IgD-negative memory B cell (primary cell): Measurements from ENCODE around the gene ATPAF1. TPM values are rescaled to one million over a fixed set of nuclear protein-coding genes. Genes with fewer than 3 reads are reported as not detected.

Experiments used
- H3K27ac Mint-ChIP-seq, 3 donors: one replicate each; pipeline ENCODE4 v1.8.0; 2020 to 2022; ENCODE audit warnings: mild to moderate bottlenecking in 3 of 3, mixed read lengths in 3 of 3, moderate library complexity in 1 of 3
- H3K27me3 Mint-ChIP-seq: one replicate; pipeline ENCODE4 v1.8.0; 2021; ENCODE audit warnings: mixed read lengths
- H3K36me3 Mint-ChIP-seq: one replicate; pipeline ENCODE4 v1.8.0; 2020; ENCODE audit warnings: mild to moderate bottlenecking, mixed read lengths
- H3K4me1 Mint-ChIP-seq, 3 donors: one replicate each; pipeline ENCODE4 v1.8.0; 2020 to 2022; ENCODE audit warnings: mixed read lengths in 3 of 3, mild to moderate bottlenecking in 1 of 3
- H3K4me3 Mint-ChIP-seq, 4 donors: one replicate each; pipeline ENCODE4 v1.8.0; 2020 to 2022; ENCODE audit warnings: mild to moderate bottlenecking in 4 of 4, mixed read lengths in 4 of 4, moderate library complexity in 3 of 4
- H3K9me3 Mint-ChIP-seq, 3 donors: one replicate each; pipeline ENCODE4 v1.8.0; 2020 to 2021; ENCODE audit warnings: mixed read lengths in 3 of 3, mild to moderate bottlenecking in 1 of 3
- polyA plus RNA-seq: library from polyadenylated mRNA; unstranded; fragments of 300-500 nt; fragmentation: Illumina TruSeq; gene quantifications from one replicate; pipeline ENCODE4 v1.2.3, GENCODE V29; 2021

Gene ATPAF1
- polyA plus RNA-seq, 1 donor from 2014 or later = 55.1 TPM

DNA sequence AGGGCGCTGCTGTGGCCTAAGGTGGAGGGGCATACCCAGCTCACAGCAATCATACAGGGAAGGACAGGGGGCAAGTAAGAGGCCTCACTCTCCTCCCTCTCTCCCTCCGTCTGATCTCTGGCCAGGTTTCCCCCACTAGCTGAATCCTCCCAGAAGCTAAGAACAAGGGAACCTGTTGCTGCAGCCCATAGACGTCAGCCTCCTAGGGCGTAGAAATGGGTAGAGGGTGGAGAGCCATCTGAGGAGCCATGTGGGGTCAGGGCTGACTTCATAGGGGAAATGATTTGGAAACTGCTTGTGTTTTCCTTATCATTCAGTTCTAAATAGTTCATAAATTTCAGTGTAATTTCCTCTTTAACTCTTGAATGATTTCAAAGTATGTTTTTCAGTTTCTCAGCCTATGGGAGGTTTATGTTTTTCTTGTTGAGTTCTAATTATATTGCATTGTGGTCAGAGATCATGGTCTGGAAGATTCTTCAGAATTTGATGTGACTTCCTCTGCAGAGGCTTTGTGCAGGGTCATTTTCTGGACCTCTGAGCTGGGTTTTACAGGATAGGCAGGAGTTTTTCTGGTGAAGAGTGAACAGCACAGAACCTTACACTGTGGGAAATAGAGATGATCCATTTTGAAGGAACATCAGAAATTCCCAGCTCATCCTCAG lies 49.3 kb downstream of the ATPAF1 start:
- H3K4me3 Mint-ChIP-seq = peak overlapping the region in 1 of 4 donors; percentile 89
- no peak overlapping the region for H3K27ac Mint-ChIP-seq

GRCh38 chr1:46617833-46618232 lies 50.3 kb downstream of the ATPAF1 start:
- Mint-ChIP-seq H3K9me3 (no peaks in the 10 kb centered on the region), H3K27ac (peak overlapping the region in 1 of 3 donors; percentile 29), H3K27me3 (no peaks in the 10 kb centered on the region)

More for the DNA sequence above, 49.3 kb downstream of the ATPAF1 start:
- Mint-ChIP-seq H3K9me3 (no peaks in the 10 kb centered on the region), H3K36me3 (no peaks in the 10 kb centered on the region), H3K4me1 (peaks cover 9 to 25% (median 21%) of the 10 kb centered on the region in 3 donors), H3K27me3 (no peaks in the 10 kb centered on the region)

GRCh38 chr1:46617108-46617800 lies 50.9 kb downstream of the ATPAF1 start:
- Mint-ChIP-seq H3K4me3 (peak overlapping the region; percentile 89 to 97 (median 94)), H3K9me3 (no peaks in the 10 kb centered on the region), H3K27me3 (no peaks in the 10 kb centered on the region), H3K4me1 (peaks cover 9 to 30% (median 21%) of the 10 kb centered on the region in 3 donors), H3K27ac (peak overlapping the region; percentile 29 to 92 (median 80)), H3K36me3 (no peaks in the 10 kb centered on the region)

More at GRCh38 chr1:46617833-46618232, 50.3 kb downstream of the ATPAF1 start:
- H3K36me3 Mint-ChIP-seq = no peaks in the 10 kb centered on the region
- H3K4me3 Mint-ChIP-seq = peak overlapping the region; percentile 89 to 97 (median 94)
- H3K4me1 Mint-ChIP-seq = peaks cover 9 to 27% (median 19%) of the 10 kb centered on the region in 3 donors

DNA sequence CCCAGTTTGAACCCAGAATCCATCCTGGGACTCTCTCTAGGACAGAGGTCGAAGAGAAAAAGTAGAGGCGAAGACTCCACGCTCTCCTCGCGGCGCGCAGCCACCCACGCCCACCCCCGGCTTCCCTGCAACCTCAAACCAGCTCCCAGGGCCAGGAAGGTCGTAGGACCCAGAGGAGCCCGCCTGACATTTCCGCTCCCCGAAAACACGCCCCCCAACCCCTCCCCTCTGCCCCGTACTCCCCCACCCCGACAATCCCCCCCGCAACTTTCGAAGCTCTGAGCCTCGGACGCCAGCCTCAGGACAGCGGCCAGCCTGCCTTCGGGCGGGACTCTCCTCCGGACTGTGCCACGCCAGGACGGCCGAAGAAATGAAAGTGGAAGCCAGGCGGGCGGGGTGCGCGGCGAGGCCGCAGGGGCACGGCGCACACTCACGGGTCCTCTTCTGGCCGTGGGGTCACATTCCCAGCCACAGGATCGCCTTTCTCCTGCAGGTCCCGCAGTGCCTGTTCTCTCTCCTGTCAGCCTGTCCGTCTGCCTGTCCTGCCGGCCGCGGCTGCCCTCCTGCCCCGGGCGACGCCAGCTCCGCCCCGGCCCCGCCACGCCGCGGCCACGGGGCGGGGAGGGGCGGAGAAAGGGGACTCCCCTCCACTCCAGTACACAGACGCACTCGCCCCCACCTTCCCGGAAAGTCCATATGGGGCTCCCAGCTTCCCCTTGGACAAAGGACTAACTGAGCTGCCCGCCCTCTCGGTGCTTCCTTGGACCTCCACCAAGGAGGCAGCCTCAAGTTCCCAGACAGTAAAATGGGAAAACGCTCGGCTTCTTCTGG lies 51.7 kb downstream of the ATPAF1 start, which contains the start of gene MOB3C:
Gene MOB3C (minus strand): TSS at position 535 of the 831 bp plus-strand sequence. CDS start 3,490 bp downstream, outside the sequence.
- peaks cover 9 to 30% (median 21%) of the 10 kb centered on the region in 3 donors for H3K4me1 Mint-ChIP-seq
- H3K4me3 Mint-ChIP-seq = peak within 1 kb of the TSS; percentile 89 to 97 (median 94)
- H3K9me3 Mint-ChIP-seq = no peaks in the 10 kb centered on the region
- H3K27ac Mint-ChIP-seq = peak within 1 kb of the TSS; percentile 39 to 92 (median 80)
- H3K27me3 Mint-ChIP-seq = no peaks in the 10 kb centered on the region
- H3K36me3 Mint-ChIP-seq = no peaks in the 10 kb centered on the region

GRCh38 chr1:46615735-46616134 lies 52.4 kb downstream of the ATPAF1 start:
- peak overlapping the region; percentile 89 to 97 (median 94) for H3K4me3 Mint-ChIP-seq
- no peaks in the 10 kb centered on the region for H3K36me3 Mint-ChIP-seq
- peak overlapping the region; percentile 39 to 92 (median 67) for H3K27ac Mint-ChIP-seq
- H3K4me1 Mint-ChIP-seq = peaks cover 9 to 30% (median 24%) of the 10 kb centered on the region in 3 donors
- H3K27me3 Mint-ChIP-seq = no peaks in the 10 kb centered on the region
- H3K9me3 Mint-ChIP-seq = no peaks in the 10 kb centered on the region

DNA sequence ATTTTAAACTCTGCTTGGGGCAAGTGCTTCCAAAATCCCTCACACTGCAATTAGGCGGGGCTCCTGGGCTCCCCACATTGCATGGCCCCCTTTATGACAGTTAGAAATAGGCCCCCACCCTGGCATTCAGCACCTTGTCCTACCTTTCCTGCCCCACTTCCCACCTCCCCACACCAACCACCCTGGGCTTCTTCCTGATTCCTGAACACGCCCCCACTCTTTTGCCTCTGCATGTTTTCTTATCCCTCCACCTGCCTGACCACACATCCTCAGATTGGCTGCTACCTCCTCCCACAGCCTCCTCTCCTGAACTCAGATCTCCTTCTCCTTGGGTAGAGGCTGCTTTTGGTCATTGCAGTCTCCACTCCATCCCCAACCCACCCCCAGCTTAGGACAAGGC lies 53.1 kb downstream of the ATPAF1 start:
- peaks cover 9 to 30% (median 24%) of the 10 kb centered on the region in 3 donors for H3K4me1 Mint-ChIP-seq
- H3K36me3 Mint-ChIP-seq = no peaks in the 10 kb centered on the region
- peak overlapping the region; percentile 89 to 97 (median 94) for H3K4me3 Mint-ChIP-seq
- H3K9me3 Mint-ChIP-seq = no peaks in the 10 kb centered on the region
- peak overlapping the region in 1 of 3 donors; percentile 57 for H3K27ac Mint-ChIP-seq
- H3K27me3 Mint-ChIP-seq = no peaks in the 10 kb centered on the region

GRCh38 chr1:46614604-46614984 lies 53.6 kb downstream of the ATPAF1 start:
- Mint-ChIP-seq H3K27me3 (no peaks in the 10 kb centered on the region), H3K4me1 (peaks cover 9 to 33% (median 24%) of the 10 kb centered on the region in 3 donors), H3K27ac (peak overlapping the region in 1 of 3 donors; percentile 57), H3K9me3 (no peaks in the 10 kb centered on the region), H3K4me3 (peak overlapping the region in 3 of 4 donors; percentile 89 to 97 (median 95)), H3K36me3 (peaks cover under 1% of the 10 kb centered on the region)

- Mint-ChIP-seq H3K4me1 (peaks cover 9 to 31% (median 23%) of the 10 kb centered on the region in 3 donors), H3K27ac (peak overlapping the region in 1 of 3 donors; percentile 6), H3K36me3 (peaks cover 7% of the 10 kb centered on the region), H3K27me3 (no peaks in the 10 kb centered on the region), H3K4me3 (peak overlapping the region in 3 of 4 donors; percentile 68 to 89 (median 73)), H3K9me3 (no peaks in the 10 kb centered on the region)
Measured at GRCh38 chr1:46613661-46614603, 54.2 kb downstream of the ATPAF1 start.

DNA sequence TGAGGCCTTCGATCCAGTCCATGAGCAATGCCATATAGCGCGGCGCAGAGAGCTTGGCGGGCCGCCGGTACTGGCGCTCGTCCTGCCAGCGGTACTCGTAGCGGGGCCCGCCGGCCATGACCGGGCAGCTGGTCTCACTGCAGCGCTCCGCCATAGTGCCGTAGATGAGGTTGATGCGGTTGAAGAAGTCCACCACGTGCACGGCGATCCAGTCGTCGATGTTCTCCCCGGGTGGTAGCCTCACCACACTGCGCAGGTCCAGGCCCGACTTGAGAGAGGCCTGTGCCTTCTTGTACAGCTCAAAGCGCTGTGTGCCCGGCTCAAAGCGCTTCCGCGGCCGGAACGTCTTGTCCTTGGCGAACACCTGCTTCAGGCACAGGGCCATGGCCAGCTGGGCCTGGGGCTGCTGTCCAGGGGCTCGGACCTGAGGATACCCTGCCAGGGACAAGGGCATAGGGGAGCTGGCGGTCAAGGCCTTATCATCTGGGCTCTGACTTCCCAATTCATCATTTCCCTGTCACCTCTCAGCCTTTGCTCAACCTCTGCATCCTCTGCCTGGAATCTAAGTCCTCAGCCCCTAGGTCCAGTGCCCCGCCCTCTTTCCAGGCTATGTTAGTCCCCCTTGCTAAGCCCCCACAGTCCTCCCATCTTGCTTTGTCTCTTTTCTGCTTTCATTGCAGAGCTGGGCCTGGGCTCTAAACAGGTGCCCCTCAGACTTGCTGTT lies 55.1 kb downstream of the ATPAF1 start:
- H3K9me3 Mint-ChIP-seq = no peaks in the 10 kb centered on the region
- peak overlapping the region in 2 of 4 donors; percentile 5 to 23 for H3K4me3 Mint-ChIP-seq
- H3K27me3 Mint-ChIP-seq = no peaks in the 10 kb centered on the region
- H3K4me1 Mint-ChIP-seq = peaks cover 6 to 31% (median 22%) of the 10 kb centered on the region in 3 donors
- H3K36me3 Mint-ChIP-seq = peaks cover 9% of the 10 kb centered on the region
- H3K27ac Mint-ChIP-seq = peak overlapping the region in 1 of 3 donors; percentile 6

- Mint-ChIP-seq H3K27me3 (no peaks in the 10 kb centered on the region), H3K4me1 (peaks cover under 1 to 25% (median 14%) of the 10 kb centered on the region in 3 donors), H3K36me3 (peaks cover 9% of the 10 kb centered on the region), H3K27ac (no peak overlapping the region), H3K4me3 (peak overlapping the region in 1 of 4 donors; percentile 71), H3K9me3 (no peaks in the 10 kb centered on the region)
Measured at GRCh38 chr1:46611691-46612221, 56.4 kb downstream of the ATPAF1 start.

- Mint-ChIP-seq H3K4me1 (peaks cover 5 to 17% (median 15%) of the 10 kb centered on the region in 3 donors), H3K27ac (no peak overlapping the region), H3K36me3 (peaks cover 9% of the 10 kb centered on the region), H3K9me3 (no peaks in the 10 kb centered on the region), H3K27me3 (no peaks in the 10 kb centered on the region), H3K4me3 (peak overlapping the region in 1 of 4 donors; percentile 53)
Measured at GRCh38 chr1:46607345-46608130, 60.6 kb downstream of the ATPAF1 start.

DNA sequence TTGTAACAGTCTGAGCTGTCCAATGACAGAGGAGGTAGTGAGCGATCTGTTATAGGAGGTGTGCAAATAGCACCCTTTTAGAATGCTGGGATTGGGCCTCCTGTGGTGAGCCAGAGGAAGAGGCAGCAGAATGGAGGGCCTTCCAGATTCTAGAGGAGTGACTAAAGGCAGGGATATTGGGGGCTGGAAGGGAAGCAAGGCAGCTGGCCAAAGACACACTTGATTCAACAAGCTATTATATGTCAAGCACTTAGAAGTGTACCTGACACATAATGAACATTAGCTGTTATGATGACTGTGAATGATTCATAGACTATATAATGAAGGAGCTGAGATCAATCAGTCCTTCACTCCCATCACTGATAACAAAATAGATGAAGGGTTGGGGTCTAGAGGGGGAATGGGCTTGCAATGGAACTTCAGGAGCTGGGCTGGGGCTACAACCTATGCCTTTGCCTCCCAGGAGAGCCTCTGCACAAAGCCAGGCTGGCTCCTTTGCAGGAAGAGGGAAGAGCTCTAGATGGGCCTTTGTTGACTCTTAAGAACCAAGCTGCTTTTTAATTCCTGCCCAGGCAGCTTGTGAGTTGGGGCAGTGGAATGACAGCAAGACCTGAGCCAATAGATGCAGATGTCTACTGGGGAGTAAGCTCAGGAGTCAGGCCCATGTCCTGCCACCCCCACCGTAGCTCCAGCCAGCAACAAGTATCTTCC lies 61.8 kb downstream of the ATPAF1 start:
- Mint-ChIP-seq H3K4me3 (peak overlapping the region in 3 of 4 donors; percentile 17 to 66 (median 65)), H3K9me3 (no peaks in the 10 kb centered on the region), H3K36me3 (peaks cover 9% of the 10 kb centered on the region), H3K27me3 (no peaks in the 10 kb centered on the region), H3K4me1 (peaks cover 6 to 21% (median 18%) of the 10 kb centered on the region in 3 donors), H3K27ac (no peak overlapping the region)
